Skin epidermis (tissue), 12 donors: ENCODE results near the gene PTGDR.
A peak's percentile ranks its signal among the peaks of the same experiment; 100 is the strongest.

ENCODE experiments used
- H3K27ac ChIP-seq, 21 experiments: fragments of 200-600 bp; sonication (generic) in 11 of 21; one replicate each; pipeline ENCODE4 v1.5.0; 2020; ENCODE audit warnings: mild to moderate bottlenecking in 3 of 21, inconsistent platforms in 2 of 21, moderate library complexity in 2 of 21
- H3K4me3 ChIP-seq, 7 experiments: fragments of 200-600 bp; sonication (generic) in 2 of 7; one replicate each; pipeline ENCODE4 v1.5.0; 2020; ENCODE audit warnings: inconsistent platforms in 2 of 7, mild to moderate bottlenecking in 2 of 7, moderate library complexity in 1 of 7

Gene PTGDR

GRCh38 chr14:52267501-52268278 lies at the start of gene PTGDR:
Gene PTGDR (plus strand): TSS chr14:52267698. CDS start chr14:52267815, 117 bp downstream.
- H3K27ac ChIP-seq, result peak within 1 kb of the TSS in 11 of 21 experiments; percentile 4 to 85 (median 63)

GRCh38 chr14:52219488-52220084 lies 47.9 kb upstream of the PTGDR start:
- no peak overlapping the region for H3K27ac ChIP-seq
- no peak overlapping the region for H3K4me3 ChIP-seq

More at GRCh38 chr14:52267501-52268278, at the start of gene PTGDR:
- H3K4me3 ChIP-seq, result peak within 1 kb of the TSS; percentile 34 to 50 (median 42)

- Histone ChIP-seq H3K4me3 (peak overlapping the region in 1 of 7 experiments; percentile 15), H3K27ac (peak overlapping the region in 2 of 21 experiments; percentile 26 to 64)
Measured at GRCh38 chr14:52220924-52221811, 46.3 kb upstream of the PTGDR start.

- Histone ChIP-seq H3K27ac (no peak overlapping the region), H3K4me3 (no peak overlapping the region)
Measured at GRCh38 chr14:52222901-52223300, 44.6 kb upstream of the PTGDR start.

GRCh38 chr14:52227619-52228222 lies 39.8 kb upstream of the PTGDR start:
- H3K4me3 ChIP-seq, result no peak overlapping the region
- no peak overlapping the region for H3K27ac ChIP-seq

- Histone ChIP-seq H3K4me3 (no peak overlapping the region), H3K27ac (no peak overlapping the region)
Measured at GRCh38 chr14:52233693-52234092, 33.8 kb upstream of the PTGDR start.

- no peak overlapping the region for H3K4me3 ChIP-seq
- no peak overlapping the region for H3K27ac ChIP-seq
Measured at GRCh38 chr14:52235434-52235833, 32.1 kb upstream of the PTGDR start.

- H3K27ac ChIP-seq, result no peak overlapping the region
- no peak overlapping the region for H3K4me3 ChIP-seq
Measured at GRCh38 chr14:52235866-52236510, 31.5 kb upstream of the PTGDR start.

- H3K27ac ChIP-seq, result no peak overlapping the region
- no peak overlapping the region for H3K4me3 ChIP-seq
Measured at GRCh38 chr14:52238682-52239081, 28.8 kb upstream of the PTGDR start.

GRCh38 chr14:52240623-52241022 lies 26.9 kb upstream of the PTGDR start:
- Histone ChIP-seq H3K4me3 (no peak overlapping the region), H3K27ac (peak overlapping the region in 4 of 21 experiments; percentile 14 to 63 (median 39))

- peak overlapping the region in 4 of 21 experiments; percentile 22 to 63 (median 40) for H3K27ac ChIP-seq
- H3K4me3 ChIP-seq, result no peak overlapping the region
Measured at GRCh38 chr14:52241087-52241793, 26.3 kb upstream of the PTGDR start.

- Histone ChIP-seq H3K4me3 (no peak overlapping the region), H3K27ac (no peak overlapping the region)
Measured at GRCh38 chr14:52244328-52244727, 23.2 kb upstream of the PTGDR start.

- no peak overlapping the region for H3K4me3 ChIP-seq
- no peak overlapping the region for H3K27ac ChIP-seq
Measured at GRCh38 chr14:52244997-52245396, 22.5 kb upstream of the PTGDR start.

- Histone ChIP-seq H3K27ac (peak overlapping the region in 1 of 21 experiments; percentile 59), H3K4me3 (no peak overlapping the region)
Measured at GRCh38 chr14:52248057-52248456, 19.4 kb upstream of the PTGDR start.

- H3K4me3 ChIP-seq, result no peak overlapping the region
- H3K27ac ChIP-seq, result no peak overlapping the region
Measured at GRCh38 chr14:52251724-52252123, 15.8 kb upstream of the PTGDR start.

- Histone ChIP-seq H3K4me3 (no peak overlapping the region), H3K27ac (no peak overlapping the region)
Measured at GRCh38 chr14:52253503-52253902, 14.0 kb upstream of the PTGDR start.

GRCh38 chr14:52254086-52254485 lies 13.4 kb upstream of the PTGDR start:
- no peak overlapping the region for H3K27ac ChIP-seq

GRCh38 chr14:52258783-52259182 lies 8.7 kb upstream of the PTGDR start:
- Histone ChIP-seq H3K27ac (no peak overlapping the region), H3K4me3 (no peak overlapping the region)

More at GRCh38 chr14:52254086-52254485, 13.4 kb upstream of the PTGDR start:
- no peak overlapping the region for H3K4me3 ChIP-seq

- peak overlapping the region in 1 of 21 experiments; percentile 30 for H3K27ac ChIP-seq
- H3K4me3 ChIP-seq, result no peak overlapping the region
Measured at GRCh38 chr14:52259434-52259833, 8.1 kb upstream of the PTGDR start.
